ENCODE measurements around the gene BLOC1S3.

The BLOC1S3 gene

GRCh38 chr19:45178262-45179071 is at the start of gene BLOC1S3:
BLOC1S3 (plus strand) TSS chr19:45178784; CDS start chr19:45179297, 513 bp downstream.
- peak; percentile 100 for DNase-seq

- no peak for DNase-seq
These were observed 49.8 kb upstream of the BLOC1S3 start for GRCh38 chr19:45128806-45129205.

- no peak for DNase-seq
These were observed 48.3 kb upstream of the BLOC1S3 start for GRCh38 chr19:45130236-45130635.

DNA sequence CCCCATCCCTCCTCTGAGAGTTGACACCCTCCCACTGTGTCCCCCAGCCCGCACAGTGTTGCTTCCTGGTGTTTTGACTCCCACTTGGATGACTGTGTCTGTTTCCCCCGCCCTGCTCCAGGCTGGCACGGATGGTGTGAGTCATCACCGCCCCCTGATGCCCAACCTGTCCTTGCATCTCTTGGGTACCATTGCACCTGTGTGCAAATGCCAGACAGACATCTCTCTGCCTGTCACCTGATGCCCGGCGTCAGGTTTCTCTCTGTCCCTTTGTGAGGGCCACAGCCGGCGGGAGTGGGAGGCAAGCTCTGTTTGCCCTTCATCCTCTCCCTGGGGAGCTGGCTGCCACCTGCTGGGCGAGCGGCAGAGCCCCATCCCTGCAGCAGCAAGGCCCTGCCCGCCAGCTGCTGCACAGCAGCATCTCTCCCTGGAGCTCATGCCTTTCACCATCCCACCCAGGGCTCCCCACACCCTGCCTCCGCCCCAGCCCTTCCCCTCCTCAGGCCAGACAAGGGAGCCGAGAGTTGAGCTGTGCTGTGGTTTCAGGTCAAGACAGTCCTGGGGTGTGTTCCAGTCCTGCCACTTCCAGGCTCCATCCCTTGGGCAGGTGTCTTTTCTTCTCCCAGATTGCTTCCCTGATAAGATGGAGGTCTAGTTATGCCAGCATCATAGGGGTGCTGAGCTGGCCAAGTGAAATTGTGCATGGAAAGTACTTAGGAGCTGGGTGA is 47.5 kb upstream of the BLOC1S3 start:
- DNase-seq = peak; percentile 97

DNA sequence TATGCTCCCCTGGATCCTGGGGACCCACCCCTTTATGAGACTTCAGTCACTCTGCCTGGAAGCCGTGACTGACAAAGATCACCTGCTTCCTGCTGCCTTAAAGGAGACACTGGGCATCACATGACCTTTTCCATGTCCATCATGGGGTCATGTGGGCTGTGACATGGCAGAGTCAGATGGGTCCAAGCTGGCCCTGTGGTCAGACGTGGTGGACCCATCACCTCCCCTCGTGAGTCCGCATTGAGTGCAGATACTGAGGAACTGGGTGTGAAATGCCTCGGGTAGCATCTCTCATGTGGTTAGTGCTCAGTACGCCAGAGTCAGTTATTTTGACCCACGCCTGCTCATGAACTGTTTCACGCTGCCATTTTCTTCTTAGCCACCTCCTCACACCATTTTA is 44.9 kb upstream of the BLOC1S3 start:
- DNase-seq = no peak

DNA sequence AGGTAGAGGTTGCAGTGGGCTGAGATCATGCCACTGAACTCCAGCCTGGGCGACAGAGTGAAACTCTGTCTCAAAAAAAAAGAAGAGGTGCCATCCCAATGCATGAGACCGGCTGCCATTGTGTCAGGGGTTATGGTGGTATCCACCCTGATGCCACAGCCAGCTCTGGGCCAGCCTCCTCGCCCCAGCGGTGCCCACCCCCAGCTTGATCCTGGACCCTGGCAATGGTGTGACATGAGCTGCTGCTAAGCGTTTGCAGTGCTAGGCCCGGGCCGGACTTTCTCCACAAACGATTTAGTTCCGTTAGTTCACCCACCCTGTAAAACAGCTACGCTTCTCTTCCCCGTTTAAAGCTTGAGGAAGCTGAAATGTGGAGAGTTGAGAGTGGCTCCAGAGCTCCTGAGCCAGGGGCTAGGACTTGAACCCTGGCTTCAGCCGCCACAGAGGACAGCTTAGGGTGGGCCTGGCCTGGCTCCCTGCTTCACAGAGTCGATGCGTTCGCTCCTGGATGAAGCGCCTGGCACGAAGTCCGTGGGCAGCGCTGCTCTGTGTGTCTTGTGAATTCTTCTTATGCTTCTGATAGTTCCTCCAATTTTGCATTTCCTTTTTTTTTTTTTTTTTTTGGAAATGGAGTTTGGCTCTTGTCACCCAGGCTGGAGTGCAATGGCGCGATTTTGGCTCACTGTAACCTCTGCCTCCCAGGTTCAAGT is 43.3 kb upstream of the BLOC1S3 start:
- DNase-seq = no peak

- no peak for DNase-seq
These were observed 41.9 kb upstream of the BLOC1S3 start for GRCh38 chr19:45136507-45137178.

DNA sequence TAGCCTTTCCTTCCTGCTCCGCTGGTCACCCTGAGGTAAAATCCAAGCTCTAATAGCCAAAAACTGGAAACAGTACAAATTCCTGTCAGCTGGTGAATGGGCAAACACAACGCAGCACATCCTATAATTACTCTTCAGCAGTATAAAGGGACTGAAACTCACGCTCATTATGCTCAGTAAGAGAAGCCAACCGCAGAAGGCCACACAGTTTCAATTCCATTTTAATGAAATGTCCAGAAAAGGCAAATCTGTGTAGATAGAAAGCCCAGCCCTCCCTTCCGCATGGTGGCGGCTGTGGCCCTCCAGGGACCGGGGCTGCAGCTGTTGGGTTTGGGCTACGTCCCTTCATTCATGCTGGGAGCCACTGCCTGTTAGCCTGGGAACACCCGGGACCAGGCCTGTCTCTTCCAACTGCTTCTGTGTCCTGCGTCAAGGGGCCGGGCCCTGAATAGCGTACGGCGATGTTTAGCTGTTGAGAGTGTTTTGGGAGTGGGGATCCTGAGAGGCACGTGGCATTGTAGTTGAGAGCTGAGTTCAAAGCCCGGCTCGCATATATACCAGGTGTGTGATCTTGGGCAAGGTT is 41.3 kb upstream of the BLOC1S3 start:
- no peak for DNase-seq

DNA sequence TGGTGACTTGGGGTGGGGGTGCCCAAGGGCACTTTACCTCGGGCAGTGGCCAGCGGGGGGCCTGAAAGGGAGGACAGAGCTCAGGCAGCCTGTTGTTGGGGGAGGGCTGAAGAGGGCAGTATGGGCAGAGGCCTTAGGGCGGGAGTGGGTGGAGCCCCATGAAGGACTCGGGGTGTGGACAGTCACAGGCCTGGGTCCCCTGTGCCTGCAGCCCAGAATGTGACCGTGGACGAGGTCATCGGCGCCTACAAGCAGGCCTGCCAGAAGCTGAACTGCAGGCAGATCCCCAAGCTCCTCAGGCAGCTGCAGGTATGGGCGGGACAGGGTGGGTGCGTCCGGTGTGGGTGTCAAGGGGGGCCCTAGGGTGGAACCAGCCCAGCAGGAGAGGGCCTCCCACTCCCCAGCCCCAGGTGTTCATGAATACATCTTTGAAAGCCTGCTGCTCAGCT is 40.3 kb upstream of the BLOC1S3 start:
- DNase-seq = no peak

DNA sequence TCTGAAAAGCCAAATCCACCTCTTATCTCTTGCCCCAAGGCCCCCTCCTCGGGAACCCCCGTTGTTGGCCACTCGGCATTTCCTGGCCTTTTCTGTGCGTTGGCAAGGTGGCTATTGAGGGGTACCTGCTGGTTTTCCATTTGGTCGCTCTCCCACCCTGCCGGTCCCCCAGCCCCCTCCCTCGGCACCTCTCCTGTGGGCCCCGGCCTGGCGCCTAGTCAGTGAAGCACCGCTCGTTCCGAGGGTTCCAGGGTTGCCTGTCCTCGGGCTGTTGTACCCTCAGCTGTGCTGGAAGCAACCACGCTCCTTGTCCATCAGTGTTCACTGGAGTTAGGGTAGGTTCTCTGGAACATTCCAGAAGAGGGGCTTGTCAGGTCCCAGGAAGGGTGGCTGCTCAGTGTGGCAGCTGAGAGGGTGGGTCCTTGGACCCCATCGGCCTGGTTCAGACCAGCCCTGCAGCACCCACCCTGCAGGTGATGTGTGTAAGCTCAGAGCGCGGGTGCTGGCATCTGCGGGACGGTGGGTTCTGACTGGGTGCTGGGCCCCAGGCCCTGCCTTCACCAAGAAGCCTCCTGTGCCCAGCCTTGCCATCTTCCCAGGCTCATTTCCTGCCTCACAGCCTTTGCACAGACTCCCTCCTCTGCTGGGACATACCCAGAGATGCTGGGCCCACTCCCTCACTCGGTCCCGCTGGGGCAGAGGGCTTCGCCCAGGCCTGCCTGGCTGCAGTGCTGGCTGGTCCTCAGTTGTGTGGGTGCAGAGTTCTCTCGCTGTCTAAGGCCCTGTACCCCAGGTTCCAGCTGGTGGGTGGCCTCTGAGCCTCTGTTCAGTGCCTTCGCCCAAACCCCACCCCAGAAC is 39.1 kb upstream of the BLOC1S3 start:
- DNase-seq = no peak

GRCh38 chr19:45140144-45140503 is 38.5 kb upstream of the BLOC1S3 start:
- DNase-seq = no peak

- DNase-seq = no peak
These were observed 38.1 kb upstream of the BLOC1S3 start for GRCh38 chr19:45140533-45140932.

DNA sequence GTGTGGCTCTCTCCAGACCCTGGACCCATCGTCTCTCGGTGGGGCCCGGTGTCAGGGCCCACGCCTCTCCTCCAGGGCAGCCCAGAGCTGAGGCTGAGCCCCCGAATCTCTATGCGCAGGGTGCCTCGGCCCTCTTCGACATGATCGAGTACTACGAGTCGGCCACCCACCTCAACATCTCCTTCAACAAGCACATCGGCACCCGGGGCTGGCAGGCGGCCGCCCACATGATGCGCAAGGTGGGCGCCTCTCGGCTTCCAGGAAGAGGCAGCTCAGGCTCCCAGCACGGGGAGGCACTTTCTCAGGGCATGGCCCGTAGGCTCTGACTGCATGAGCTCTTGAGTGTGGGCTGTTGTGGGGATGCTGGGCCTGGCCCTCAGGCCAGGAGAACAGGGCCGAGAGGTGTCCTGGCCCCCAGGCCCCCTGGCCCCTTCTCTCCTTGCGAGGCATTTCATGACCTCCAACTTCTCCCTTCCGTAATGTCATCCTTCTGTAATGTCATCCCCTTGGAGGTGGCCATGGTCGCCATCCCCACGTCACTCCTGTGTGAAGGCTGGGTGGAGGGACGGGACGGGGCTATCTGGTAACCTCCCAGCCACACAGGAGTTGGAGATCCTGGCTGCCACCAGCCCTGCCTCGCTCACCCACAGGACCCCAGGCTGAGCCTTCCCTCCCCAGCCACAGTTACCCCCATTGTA is 37.2 kb upstream of the BLOC1S3 start:
- DNase-seq = no peak

- no peak for DNase-seq
These were observed 36.4 kb upstream of the BLOC1S3 start for GRCh38 chr19:45142016-45142725.

DNA sequence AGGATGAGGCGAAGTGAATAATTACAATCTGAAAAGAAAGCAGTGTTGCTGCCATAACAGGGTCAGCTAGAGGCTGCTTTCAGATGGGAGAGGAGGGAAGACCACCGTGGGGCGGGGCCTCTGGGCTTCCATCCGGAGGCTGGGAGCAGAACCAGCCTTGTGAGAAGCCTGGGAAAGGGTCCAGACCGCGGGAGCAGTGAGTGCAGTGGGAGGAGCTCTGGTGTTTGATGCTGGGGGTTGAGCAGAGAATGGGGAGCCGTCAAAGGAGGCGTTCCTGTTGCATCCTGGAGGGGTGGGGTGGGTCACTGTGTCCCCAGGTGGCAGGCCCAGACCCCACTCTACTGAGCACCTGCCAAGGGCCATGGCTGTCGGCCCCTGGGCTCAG is 35.9 kb upstream of the BLOC1S3 start:
- DNase-seq = no peak

DNA sequence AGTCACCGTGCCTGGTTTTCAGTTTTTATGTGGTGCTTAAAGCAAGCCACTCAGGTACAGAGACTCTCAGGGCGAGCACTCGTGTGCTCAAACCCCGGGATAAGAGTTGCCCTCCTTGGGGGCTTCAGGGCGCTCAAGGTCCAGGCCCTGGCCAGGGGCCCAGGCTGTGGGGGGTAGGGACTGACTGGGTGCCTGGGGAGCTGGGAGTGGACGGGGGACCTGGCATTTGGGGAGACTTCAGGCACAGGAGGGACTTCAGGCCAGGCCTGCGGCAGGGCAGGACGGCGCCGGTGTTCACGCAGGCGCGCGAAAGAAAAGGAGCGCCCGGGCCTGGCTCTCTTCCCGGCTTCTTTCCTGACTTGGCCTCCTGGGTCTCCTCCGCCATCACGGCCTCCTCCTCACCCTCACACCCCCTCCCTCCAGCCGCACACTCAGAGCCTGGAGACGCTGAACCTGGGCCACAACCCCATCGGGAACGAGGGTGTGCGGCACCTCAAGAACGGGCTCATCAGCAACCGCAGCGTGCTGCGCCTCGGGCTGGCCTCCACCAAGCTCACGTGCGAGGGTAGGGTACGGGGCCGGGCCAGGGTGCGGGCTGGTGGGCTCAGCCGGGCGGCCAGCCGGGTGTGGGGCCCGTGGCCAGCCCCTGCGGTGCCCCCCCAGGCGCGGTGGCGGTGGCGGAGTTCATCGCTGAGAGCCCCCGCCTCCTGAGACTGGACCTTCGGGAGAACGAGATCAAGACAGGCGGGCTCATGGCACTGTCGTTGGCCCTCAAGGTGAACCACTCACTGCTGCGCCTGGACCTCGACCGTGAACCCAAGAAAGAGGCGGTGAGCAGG is 33.9 kb upstream of the BLOC1S3 start:
- no peak for DNase-seq

DNA sequence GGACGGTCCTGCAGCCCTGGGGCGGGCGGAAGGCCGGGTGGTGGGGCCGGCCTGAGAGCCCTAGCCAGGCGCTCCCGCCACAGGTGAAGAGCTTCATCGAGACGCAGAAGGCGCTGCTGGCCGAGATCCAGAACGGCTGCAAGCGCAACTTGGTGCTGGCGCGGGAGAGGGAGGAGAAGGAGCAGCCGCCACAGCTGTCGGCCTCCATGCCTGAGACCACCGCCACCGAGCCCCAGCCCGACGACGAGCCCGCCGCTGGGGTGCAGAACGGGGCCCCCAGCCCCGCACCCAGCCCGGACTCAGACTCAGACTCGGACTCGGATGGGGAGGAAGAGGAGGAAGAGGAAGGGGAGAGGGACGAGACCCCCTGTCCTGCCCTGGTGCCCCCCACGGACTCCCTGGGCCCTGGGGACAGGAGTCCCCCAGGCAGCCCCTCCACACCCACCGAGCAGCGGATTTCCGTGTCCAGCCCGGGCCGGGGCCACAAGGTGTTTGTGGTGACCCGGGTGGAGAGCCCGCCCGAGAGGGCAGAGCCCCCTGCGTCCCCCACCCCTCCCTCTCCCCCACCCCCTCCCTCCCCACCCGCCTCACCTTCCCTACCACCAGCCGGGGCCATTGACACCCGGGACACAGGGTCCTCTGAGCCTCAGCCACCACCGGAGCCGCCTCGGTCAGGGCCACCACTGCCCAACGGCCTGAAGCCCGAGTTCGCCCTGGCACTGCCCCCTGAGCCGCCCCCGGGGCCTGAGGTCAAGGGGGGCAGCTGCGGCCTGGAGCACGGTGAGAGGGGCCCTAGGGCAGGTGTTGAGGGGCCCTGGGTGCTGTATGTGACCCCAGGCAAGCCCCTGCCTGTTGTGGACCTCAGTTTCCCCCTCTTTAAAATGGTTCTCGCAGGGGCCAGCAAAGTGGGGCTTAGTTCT is 33.1 kb upstream of the BLOC1S3 start:
- DNase-seq = no peak

GRCh38 chr19:45146251-45146650 is 32.3 kb upstream of the BLOC1S3 start:
- DNase-seq = no peak
